AG09309 (cell line): ENCODE results near the gene WDR37.

Experiments used
- DNase-seq: peaks from one replicate; pipeline ENCODE4 v3.0.0-alpha.2; 2010; ENCODE audit warnings: low read depth
- H3K4me3 ChIP-seq: 2 replicates; pipeline ENCODE4 v1.5.1; 2011; ENCODE audit warnings: mild to moderate bottlenecking, low read depth, low read length, moderate library complexity; ENCODE audit not compliant: control insufficient read depth
- TF ChIP-seq, protein P1 (sequence below): IDR thresholded peaks from 2 replicates; pipeline ENCODE4 v1.5.1; 2011; ENCODE audit warnings: mild to moderate bottlenecking, low read depth, low read length, inconsistent platforms; ENCODE audit not compliant: insufficient read depth, control insufficient read depth; ENCODE audit errors: missing control alignments

The WDR37 gene

DNA sequence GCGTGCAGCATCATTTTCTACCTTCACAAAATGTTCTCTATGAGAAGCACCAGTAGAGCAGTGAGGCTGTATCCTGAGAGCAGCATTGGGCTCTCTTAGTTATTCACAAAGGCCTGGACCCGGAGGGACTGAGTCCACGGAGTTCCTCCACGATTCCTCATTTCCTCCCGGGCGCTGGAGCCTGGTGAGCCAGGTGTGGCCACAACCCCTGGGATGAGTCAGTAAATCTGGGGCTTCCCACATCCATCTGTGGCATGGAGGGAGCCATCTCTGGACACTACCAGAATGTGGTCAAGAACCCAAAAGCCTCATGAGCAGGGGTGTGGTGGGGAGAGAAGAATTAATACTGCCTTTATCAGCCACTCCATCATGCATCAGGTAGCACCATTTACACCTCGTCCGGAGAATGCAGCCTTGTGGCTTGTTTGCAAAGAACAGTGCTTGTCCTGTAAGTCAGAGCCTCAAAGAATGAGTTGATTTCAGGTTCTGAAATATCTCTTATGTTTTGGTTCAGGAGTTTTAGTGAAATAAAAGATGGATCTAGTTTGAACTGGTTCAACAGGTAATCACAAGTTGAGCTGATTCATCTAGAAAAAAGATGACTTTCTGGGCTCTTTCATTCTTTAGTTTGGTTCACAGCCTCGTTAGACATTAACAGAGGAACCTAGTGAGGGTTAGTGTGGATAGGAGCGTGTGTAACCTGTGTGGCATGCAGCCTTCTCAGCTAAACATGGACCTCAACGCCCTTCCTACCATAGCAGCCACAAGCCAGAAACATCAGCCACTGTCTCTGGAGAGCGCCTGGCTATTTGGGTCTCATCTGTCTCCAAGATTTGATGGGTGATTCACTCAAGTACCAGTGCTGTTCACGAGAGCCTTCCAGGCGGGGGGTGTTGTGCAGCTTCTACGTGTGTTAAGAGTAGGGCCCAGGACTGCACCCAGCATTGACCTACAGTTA lies 95.2 kb downstream of the WDR37 start:
- H3K4me3 ChIP-seq, result no peak overlapping the region
- no peak for DNase-seq
- TF ChIP-seq, protein P1, sequence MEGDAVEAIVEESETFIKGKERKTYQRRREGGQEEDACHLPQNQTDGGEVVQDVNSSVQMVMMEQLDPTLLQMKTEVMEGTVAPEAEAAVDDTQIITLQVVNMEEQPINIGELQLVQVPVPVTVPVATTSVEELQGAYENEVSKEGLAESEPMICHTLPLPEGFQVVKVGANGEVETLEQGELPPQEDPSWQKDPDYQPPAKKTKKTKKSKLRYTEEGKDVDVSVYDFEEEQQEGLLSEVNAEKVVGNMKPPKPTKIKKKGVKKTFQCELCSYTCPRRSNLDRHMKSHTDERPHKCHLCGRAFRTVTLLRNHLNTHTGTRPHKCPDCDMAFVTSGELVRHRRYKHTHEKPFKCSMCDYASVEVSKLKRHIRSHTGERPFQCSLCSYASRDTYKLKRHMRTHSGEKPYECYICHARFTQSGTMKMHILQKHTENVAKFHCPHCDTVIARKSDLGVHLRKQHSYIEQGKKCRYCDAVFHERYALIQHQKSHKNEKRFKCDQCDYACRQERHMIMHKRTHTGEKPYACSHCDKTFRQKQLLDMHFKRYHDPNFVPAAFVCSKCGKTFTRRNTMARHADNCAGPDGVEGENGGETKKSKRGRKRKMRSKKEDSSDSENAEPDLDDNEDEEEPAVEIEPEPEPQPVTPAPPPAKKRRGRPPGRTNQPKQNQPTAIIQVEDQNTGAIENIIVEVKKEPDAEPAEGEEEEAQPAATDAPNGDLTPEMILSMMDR, result no peak

DNA sequence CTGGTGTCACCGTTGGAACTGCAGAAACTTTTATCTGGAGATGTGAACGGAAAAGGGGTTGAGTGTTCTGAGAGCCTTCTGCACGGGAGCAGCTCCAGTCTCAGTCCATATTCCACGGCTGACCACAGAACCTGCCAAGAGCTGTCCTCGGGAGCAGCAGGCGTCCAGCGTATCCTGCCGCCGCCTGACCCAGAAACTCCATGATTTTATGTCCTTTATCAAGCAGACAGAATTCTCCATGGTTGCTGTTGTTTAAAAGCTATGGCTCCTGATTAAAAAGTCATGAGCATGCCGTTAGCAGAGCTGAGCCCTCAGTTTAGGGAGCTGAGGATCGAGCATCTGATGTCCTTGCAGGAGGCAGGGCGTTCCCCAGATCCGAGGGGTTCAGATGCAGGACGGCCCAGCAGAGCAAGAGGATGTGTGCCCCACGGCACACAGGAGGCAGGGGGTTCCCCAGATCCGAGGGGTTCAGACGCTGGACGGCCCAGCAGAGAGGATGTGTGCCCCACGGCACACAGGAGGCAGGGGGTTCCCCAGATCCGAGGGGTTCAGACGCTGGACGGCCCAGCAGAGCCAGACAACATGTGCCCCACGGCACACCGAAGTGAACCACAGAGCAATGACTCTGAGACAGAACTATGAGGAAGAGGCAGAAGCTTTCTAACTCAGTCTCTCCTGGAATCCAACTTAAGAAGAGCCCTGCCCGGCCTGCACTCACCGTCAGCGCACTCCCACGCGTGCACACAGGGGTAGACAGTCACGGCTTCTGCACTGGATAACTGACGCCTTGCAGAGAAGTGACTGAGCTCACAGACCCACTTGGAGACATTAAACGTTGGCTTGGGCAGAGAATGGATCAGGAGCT lies 96.4 kb downstream of the WDR37 start:
- DNase-seq, result no peak
- TF ChIP-seq, protein P1, result no peak
- H3K4me3 ChIP-seq, result no peak overlapping the region

DNA sequence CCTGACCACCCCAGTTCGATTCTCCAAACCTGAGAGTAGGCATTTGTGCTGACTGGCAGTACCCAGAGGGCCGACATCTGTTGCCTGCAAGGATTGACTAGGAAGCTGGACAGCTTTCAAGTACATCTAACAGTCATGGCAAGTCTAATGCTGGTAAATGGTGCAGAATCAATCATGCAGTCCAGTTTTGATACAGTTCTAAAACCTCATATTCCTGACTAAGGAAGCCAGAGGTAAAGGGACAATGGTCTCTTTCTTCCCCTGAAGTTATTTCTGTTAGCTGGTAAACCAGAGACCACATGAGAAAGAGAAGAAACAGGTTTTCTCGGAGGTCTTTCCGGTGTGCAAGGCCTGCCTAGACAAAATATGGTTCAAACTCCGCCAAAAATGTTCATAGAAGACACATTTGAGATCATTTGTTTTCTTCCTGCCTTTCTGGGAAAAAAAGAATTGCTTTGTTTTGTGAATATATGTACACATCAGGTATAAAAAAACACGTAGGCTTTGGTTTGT lies 97.1 kb downstream of the WDR37 start:
- DNase-seq, result no peak
- TF ChIP-seq, protein P1, result no peak
- no peak overlapping the region for H3K4me3 ChIP-seq

DNA sequence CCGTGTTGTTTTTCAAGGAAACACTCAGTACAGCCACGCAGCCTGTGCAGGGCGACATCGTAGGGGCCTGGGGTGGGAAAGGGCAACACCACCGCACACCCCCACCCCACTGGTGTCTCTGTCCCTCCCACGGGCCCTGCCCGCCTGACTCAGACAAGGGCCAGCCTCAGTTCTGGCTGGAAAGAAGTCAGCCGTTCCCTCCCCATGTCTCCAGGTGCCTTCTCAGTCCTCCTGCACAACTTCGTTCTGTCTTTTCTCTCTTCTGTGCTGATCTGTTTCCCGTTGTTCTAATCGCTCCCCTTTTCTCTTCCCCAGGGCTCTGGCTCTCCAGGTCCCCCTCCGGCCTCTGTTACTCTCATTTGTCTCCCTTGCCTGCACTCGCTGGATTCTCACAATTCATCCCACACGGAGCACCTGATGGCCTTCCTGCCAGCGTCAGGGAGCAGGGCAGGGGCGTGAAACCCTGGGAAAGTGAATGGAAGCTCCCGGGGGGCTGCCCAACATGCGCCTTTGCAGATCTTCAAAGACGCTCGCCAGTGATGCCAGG lies 97.7 kb downstream of the WDR37 start:
- DNase-seq, result no peak
- no peak overlapping the region for H3K4me3 ChIP-seq
- TF ChIP-seq, protein P1, result no peak

DNA sequence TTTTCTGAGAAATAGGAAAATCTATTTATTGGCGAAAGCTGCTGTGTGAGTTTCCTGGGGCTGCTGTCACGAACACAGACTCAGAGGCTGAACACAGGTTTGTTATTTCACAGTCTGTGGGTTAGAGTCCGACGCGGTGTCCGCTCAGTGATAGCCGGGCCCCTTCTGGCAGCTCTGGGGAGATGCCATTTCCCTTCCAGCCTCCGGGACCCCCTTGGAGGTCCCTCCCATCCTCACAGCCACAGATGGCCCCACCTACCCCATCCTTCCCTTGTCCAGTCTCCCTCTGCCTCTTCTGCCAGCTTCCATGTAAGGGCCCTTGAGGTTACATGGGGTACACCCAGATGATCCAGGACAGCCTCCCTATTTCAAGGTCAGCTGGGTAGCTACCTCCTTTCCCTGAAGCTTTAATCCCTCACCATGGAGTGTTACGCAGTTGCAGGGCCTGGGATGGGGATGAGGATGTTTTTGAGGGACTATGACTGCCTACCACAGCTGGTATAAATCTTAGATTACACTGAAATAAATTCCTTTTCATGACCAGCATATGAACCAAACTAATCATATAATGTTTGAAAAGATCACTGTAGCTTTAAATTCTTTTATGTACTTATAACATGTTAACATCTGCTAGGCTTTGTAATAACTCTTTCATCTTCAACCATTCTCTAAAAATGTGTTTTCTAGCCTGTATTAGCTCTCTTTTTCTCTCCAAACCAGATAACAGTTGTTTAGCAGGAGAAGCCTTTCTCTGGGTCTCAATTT lies 98.5 kb downstream of the WDR37 start:
- TF ChIP-seq, protein P1, result no peak
- no peak for DNase-seq
- no peak overlapping the region for H3K4me3 ChIP-seq
